ENCODE results near the gene FLCN.
A peak's percentile ranks its signal among the peaks of the same experiment; 100 is the strongest.

FLCN gene

DNA sequence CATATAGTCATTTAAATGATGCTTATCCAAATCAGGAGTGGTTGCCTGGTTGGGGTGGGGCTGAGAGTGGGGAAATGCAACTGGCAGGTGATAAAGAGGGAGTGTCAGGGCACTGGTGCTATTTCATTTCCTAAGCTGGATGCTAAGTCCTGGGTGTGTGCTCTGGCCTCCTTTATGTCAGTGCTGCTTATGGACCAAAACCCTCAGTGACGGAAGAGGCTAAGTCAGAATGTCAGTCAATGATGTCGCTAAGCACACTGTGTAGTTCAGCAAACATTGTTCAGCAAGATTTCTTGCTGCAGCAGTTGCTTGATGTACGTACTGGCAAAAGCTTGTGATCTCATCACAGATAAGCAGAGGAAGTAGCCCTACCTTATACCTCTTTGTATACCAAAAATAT is 16.4 kb upstream of the FLCN start:
- Mint-ChIP-seq H3K4me3 (no peak overlapping the region), H3K27me3 (no peaks in the 10 kb centered on the region), H3K36me3 (ENCODE audit: low read depth) (peaks cover 59% of the 10 kb centered on the region), H3K9me3 (no peaks in the 10 kb centered on the region), H3K4me1 (ENCODE audit: low read depth) (no peaks in the 10 kb centered on the region), H3K27ac (no peak overlapping the region)

DNA sequence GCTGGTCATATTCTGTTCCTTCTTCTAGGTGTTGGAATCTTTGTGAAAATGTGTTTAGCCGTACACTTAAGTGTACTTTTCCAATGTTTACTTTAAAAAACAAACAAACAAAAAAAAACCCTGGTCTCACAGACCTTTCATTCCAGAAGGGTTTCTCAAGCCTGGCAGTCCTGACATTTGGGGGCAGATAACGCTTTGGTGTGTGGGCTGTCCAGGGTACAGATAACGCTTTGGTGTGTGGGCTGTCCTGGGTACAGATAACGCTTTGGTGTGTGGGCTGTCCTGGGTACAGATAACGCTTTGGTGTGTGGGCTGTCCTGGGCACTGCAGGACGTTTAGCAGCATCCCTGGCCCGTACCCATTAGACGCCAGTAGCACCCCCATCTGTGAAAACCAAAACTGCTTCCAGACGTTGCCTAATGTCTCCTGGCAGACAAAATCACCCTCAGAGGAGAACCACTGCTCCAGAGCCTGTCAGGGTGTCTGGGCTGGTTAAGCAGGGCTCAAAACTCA is 15.2 kb upstream of the FLCN start:
- H3K27me3 Mint-ChIP-seq, result no peaks in the 10 kb centered on the region
- H3K4me1 Mint-ChIP-seq (ENCODE audit: low read depth), result no peaks in the 10 kb centered on the region
- H3K9me3 Mint-ChIP-seq, result no peaks in the 10 kb centered on the region
- no peak overlapping the region for H3K4me3 Mint-ChIP-seq
- peaks cover 59% of the 10 kb centered on the region for H3K36me3 Mint-ChIP-seq (ENCODE audit: low read depth)
- peak overlapping the region; percentile 15 for H3K27ac Mint-ChIP-seq

GRCh38 chr17:17246879-17247278 is 9.9 kb upstream of the FLCN start:
- Mint-ChIP-seq H3K4me3 (no peak overlapping the region), H3K4me1 (ENCODE audit: low read depth) (no peaks in the 10 kb centered on the region), H3K9me3 (no peaks in the 10 kb centered on the region), H3K27ac (no peak overlapping the region), H3K27me3 (no peaks in the 10 kb centered on the region), H3K36me3 (ENCODE audit: low read depth) (peaks cover 43% of the 10 kb centered on the region)

GRCh38 chr17:17243163-17243562 is 6.2 kb upstream of the FLCN start:
- H3K4me3 Mint-ChIP-seq, result no peak overlapping the region
- H3K9me3 Mint-ChIP-seq, result no peaks in the 10 kb centered on the region
- peaks cover 20% of the 10 kb centered on the region for H3K4me1 Mint-ChIP-seq (ENCODE audit: low read depth)
- peaks cover 24% of the 10 kb centered on the region for H3K36me3 Mint-ChIP-seq (ENCODE audit: low read depth)
- H3K27me3 Mint-ChIP-seq, result no peaks in the 10 kb centered on the region
- no peak overlapping the region for H3K27ac Mint-ChIP-seq

GRCh38 chr17:17242246-17242645 is 5.3 kb upstream of the FLCN start:
- Mint-ChIP-seq H3K36me3 (ENCODE audit: low read depth) (peaks cover 15% of the 10 kb centered on the region), H3K4me1 (ENCODE audit: low read depth) (peaks cover 27% of the 10 kb centered on the region), H3K27me3 (no peaks in the 10 kb centered on the region), H3K27ac (no peak overlapping the region), H3K4me3 (no peak overlapping the region), H3K9me3 (no peaks in the 10 kb centered on the region)

DNA sequence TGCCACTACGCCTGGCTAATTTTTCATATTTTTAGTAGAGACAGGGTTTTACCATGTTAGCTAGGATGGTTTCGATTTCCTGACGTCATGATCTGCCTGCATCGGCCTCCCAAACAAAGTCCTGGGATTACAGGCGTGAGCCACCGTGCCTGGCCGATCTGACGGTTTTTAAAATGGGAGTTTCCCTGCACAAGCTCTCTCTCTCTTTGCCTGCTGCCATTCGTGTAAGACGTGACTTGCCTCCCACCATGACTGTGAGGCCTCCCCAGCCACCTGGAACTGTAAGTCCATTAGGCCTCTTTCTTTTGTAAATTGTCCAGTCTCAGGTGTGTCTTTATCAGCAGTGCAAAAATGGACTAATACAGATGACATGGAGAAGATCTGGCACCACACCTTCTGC is 4.7 kb upstream of the FLCN start:
- no peak overlapping the region for H3K27ac Mint-ChIP-seq
- no peak overlapping the region for H3K4me3 Mint-ChIP-seq
- H3K36me3 Mint-ChIP-seq (ENCODE audit: low read depth), result peaks cover 9% of the 10 kb centered on the region
- H3K9me3 Mint-ChIP-seq, result no peaks in the 10 kb centered on the region
- no peaks in the 10 kb centered on the region for H3K27me3 Mint-ChIP-seq
- H3K4me1 Mint-ChIP-seq (ENCODE audit: low read depth), result peaks cover 29% of the 10 kb centered on the region

DNA sequence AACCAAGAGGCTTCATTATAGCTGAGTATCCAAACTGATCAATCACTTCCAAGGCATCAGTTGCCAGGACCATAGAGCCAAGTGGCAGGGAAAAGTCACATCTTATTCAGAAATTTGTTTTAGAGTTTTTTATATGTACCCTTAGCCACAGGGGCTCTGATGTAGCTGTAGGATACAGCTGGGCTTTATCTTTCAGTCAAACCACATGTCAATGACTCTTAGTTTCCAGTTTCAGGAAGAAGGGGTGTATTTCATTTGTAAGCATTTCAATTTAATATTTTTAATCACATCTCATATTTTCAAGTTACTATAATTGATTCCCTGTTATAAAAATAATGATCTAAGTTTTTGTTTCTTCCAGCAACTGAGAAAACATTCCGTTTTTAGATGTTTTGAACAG is 2.9 kb upstream of the FLCN start:
- H3K4me1 Mint-ChIP-seq (ENCODE audit: low read depth), result peaks cover 45% of the 10 kb centered on the region
- no peak overlapping the region for H3K4me3 Mint-ChIP-seq
- no peaks in the 10 kb centered on the region for H3K9me3 Mint-ChIP-seq
- no peak overlapping the region for H3K27ac Mint-ChIP-seq
- H3K27me3 Mint-ChIP-seq, result no peaks in the 10 kb centered on the region
- no peaks in the 10 kb centered on the region for H3K36me3 Mint-ChIP-seq (ENCODE audit: low read depth)

DNA sequence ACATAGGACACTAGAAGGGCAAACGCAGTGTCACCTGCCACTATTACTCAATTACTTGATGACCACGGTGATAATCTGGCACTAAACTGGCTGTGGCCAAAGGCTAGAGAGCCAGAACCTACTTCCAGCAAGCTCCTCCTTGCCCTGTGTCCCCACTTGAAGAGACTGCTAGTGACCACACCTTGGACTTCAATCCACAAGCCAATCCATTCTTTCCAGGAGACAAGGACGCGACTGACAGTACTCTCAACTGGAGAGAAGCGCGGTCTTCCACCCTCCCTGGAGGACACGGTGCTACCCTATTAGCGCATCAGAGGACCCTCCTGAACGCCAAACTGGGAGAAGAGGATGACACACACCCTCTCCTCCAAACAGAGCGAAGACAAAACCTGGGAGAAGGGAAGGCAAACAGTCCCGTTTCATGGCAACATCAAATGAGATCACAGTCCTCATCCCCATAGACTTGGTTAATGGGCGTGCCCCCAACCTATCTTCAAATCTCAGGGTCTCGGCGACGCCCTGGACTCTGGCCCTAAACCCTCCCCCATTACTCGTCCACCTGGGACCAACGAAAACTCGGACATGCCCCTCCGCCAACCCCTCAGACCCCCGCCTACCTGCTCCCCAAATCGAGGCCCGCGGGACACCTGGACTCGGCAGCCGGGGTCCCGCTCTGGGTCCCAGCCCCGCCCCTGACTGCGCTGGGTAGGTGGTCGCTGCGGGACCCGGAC is 508 bp downstream of the FLCN start:
- Mint-ChIP-seq H3K9me3 (no peaks in the 10 kb centered on the region), H3K27ac (peak overlapping the region; percentile 99), H3K27me3 (no peaks in the 10 kb centered on the region), H3K36me3 (ENCODE audit: low read depth) (peaks cover 9% of the 10 kb centered on the region), H3K4me1 (ENCODE audit: low read depth) (peaks cover 45% of the 10 kb centered on the region), H3K4me3 (peak overlapping the region; percentile 96)

- Mint-ChIP-seq H3K9me3 (no peaks in the 10 kb centered on the region), H3K36me3 (ENCODE audit: low read depth) (peaks cover 9% of the 10 kb centered on the region), H3K4me3 (peak overlapping the region; percentile 96), H3K4me1 (ENCODE audit: low read depth) (peaks cover 45% of the 10 kb centered on the region), H3K27ac (peak overlapping the region; percentile 74), H3K27me3 (no peaks in the 10 kb centered on the region)
Observed at GRCh38 chr17:17235212-17236174, 1.5 kb downstream of the FLCN start.

- Mint-ChIP-seq H3K27ac (no peak overlapping the region), H3K4me3 (no peak overlapping the region), H3K4me1 (ENCODE audit: low read depth) (peaks cover 18% of the 10 kb centered on the region), H3K27me3 (no peaks in the 10 kb centered on the region), H3K36me3 (ENCODE audit: low read depth) (peaks cover 13% of the 10 kb centered on the region), H3K9me3 (no peaks in the 10 kb centered on the region)
Observed at GRCh38 chr17:17232303-17232621, 4.7 kb downstream of the FLCN start.

DNA sequence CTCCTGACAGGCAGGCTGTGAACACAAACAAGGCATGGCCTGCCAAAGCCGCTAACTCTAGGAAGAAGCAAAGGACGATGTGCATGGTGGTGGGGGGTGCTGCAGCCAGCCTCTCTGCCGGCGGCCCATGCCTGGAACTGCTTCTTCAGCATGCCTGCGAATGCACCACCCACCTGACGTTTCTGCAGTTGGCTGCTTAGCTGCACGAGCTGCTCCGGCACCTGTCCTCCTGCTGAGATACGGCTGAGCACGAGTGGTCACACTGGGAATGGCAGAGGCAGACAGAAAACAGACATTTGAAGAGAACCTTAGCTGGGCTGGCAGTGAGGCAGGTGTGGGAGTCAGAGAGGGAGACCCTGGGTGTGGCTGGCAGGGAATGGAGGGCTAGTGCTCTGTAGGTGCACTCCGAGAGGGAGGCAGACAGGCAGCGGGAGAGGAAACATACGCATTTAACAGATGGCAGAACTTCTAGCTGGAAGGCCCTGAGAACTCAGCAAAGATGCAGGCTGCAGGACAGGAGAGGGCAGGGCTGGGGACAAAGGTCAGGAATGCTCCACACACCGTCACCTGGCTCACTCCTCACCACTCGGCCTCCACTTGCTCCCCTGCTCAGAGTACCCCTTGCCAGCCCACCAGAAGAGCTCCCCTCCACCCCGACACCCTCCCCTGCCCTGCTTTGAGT is 5.2 kb downstream of the FLCN start:
- peaks cover 16% of the 10 kb centered on the region for H3K4me1 Mint-ChIP-seq (ENCODE audit: low read depth)
- H3K27me3 Mint-ChIP-seq, result no peaks in the 10 kb centered on the region
- H3K27ac Mint-ChIP-seq, result no peak overlapping the region
- H3K9me3 Mint-ChIP-seq, result no peaks in the 10 kb centered on the region
- H3K4me3 Mint-ChIP-seq, result no peak overlapping the region
- peaks cover 13% of the 10 kb centered on the region for H3K36me3 Mint-ChIP-seq (ENCODE audit: low read depth)

DNA sequence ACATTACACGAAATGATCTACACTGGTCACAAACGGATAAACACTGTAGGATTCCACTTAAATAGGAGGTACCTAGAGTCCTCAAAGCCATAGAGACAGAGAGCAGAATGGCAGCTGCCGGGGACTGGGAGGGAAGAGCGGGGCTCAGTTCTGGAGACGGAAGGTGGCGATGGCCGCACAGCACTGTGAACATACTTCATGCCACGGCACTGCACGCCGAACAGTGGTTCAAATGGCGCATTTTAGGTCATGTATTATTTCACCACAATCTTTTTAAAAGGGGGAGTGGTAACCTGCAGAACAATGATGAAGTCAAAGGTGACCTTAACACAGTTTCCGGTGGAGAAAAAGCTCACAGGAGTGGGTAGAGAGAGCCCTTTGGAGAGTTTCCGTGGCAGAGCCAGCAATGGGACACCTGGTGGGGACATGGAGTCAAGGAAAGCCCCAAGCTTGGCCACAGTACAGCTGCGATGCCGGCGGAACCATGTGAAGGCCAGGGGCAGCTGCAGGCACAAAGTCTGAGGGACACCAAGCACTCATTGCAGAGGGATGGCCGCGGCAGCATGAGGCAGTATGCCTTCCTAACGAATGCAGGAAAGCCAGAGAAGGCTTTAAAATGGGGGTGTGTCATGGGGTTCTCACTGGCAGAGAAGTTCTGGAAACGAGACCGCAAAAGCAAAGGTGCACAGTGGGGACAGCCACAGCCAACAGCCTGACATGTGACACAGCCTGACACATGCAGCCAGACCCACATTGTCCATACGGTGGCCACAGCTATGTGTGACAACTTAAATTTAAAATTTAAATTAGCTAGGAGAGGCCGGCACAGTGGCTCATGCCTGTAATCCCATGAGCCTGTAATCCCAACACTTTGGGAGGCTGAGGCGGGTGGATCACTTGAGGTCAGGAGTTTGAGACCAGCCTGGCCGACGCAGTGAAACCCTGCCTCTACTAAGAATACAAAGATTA is 7.3 kb downstream of the FLCN start:
- Mint-ChIP-seq H3K4me1 (ENCODE audit: low read depth) (no peaks in the 10 kb centered on the region), H3K4me3 (no peak overlapping the region), H3K36me3 (ENCODE audit: low read depth) (peaks cover 23% of the 10 kb centered on the region), H3K27ac (no peak overlapping the region), H3K9me3 (no peaks in the 10 kb centered on the region), H3K27me3 (no peaks in the 10 kb centered on the region)

- no peaks in the 10 kb centered on the region for H3K9me3 Mint-ChIP-seq
- no peak overlapping the region for H3K27ac Mint-ChIP-seq
- no peaks in the 10 kb centered on the region for H3K4me1 Mint-ChIP-seq (ENCODE audit: low read depth)
- peaks cover 30% of the 10 kb centered on the region for H3K36me3 Mint-ChIP-seq (ENCODE audit: low read depth)
- H3K4me3 Mint-ChIP-seq, result no peak overlapping the region
- H3K27me3 Mint-ChIP-seq, result no peaks in the 10 kb centered on the region
Observed at GRCh38 chr17:17228521-17229279, 8.3 kb downstream of the FLCN start.
